Measurements from ENCODE around the gene DIPK1C.

DIPK1C gene

DNA sequence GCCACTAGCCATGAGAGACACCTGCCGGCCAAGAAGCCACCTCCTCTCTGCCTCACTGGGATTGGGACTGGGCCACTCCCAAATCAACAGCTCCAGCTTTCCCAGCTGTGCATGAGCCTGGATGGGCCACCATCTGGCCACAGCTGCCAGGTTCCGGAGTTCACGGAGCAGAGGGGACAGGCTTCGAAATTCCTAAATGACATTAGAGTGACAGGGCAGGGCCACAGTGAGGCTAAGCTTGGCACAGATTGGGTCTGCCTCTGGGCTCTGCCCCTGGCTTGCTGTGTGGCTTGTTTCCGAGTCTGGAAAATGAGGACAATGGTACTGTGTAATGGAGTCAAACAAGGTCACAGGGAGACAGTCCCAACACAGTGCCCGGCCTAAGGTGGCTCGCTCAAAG is 6.5 kb downstream of the DIPK1C start:
- DNase-seq, result no peak

- no peak for DNase-seq
Measured at GRCh38 chr18:74447404-74448152, 9.5 kb downstream of the DIPK1C start.

DNA sequence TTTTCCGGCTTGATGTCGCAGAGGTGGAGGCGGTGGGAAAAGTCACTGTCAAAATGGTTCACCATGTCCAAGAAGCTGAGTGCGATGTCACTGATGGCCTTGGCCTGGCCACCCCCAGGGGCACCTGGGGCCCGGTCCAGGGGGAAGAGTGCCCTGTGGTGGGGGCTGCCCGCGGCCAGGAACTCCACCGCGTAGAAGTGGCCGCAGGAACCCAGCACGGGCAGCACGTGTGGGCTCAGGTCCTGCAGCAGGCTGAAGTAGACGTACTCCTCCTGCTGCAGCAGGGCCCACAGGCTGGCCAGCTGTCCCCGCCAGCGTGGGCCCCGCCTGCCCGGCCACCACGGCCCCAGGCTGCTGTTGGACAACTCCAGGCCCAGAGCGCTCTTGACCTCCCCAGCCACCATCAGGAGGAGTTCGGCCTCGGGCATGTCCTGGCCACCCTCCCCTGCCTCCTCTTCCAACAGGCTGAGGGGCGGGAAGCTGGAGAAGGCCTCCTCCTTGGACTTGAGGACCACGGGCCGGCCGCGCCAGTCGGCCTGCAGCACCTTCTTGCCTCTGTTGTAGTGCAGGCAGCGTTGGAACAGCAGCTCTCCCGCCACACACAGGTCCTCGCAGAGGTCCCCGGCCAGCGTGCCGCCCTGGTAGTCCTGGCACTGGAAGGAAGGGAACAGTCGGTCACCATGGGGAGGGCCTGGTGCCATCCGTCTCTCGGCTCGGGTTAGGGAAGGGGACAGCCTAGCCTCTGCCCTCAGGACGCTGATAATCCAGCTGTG is 10.3 kb downstream of the DIPK1C start:
- no peak for DNase-seq

DNA sequence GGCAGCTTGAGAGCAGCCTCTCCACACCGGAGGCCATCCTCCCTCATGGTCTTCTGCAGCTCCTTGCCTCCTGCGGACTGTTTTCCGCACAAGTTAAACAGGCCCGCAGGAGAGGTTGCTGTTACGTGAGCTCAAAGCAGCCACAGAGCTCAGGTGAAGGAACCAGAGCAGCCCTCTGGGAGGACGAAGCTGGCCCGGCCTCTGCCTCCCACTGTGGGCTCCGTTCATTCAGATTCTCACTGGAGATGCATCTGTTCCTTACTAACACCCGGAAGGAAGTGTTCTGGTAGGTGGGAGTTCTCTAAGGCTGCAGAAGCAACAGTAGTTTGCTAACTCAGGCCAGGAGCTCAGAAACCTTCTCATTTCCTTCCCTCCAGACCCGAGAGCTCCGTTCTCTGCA is 10.9 kb downstream of the DIPK1C start:
- no peak for DNase-seq

DNA sequence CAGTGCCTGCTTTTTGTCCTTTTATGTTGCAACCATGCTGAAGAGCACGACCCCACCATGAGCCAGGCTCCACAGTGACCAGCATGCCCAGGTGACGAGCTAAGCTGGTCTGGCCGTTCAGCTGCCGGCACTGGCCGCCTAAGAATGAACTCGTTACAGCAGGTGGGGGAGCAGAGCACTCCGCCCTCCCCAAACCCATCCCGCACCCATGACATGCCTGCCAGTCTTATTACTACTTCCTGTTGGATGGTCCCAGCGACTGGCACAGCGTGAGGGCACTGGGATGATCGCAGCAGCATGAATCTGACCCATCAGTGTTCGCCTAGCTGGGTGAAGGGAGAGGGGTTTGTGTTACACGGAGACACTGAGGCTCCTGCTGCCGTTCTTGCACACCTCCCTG is 11.5 kb downstream of the DIPK1C start:
- DNase-seq, result no peak

GRCh38 chr18:74444104-74444503 is 13.0 kb downstream of the DIPK1C start:
- no peak for DNase-seq

GRCh38 chr18:74440808-74441427 is 16.2 kb downstream of the DIPK1C start:
- DNase-seq, result no peak

DNA sequence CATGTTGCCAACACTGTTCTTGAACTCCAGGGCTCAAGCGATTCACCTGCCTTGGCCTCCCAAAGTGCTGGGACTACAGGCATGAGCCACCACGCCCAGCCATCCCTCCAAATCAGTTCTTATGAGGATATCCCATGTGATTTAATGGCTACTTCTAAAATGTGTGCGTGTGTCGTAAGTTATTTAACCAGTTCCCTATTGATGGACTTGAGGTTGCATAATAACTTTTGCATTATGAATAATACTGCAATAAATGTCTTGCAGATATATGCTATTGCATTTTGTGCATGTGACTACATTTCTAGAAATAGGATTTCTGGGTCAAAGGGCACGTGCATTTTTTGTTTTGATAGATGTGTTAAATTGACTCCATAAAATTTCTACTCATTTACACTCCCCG is 19.0 kb downstream of the DIPK1C start:
- DNase-seq, result no peak

GRCh38 chr18:74436158-74436769 is 20.8 kb downstream of the DIPK1C start:
- DNase-seq, result no peak

GRCh38 chr18:74435740-74436139 is 21.4 kb downstream of the DIPK1C start:
- DNase-seq, result no peak

DNA sequence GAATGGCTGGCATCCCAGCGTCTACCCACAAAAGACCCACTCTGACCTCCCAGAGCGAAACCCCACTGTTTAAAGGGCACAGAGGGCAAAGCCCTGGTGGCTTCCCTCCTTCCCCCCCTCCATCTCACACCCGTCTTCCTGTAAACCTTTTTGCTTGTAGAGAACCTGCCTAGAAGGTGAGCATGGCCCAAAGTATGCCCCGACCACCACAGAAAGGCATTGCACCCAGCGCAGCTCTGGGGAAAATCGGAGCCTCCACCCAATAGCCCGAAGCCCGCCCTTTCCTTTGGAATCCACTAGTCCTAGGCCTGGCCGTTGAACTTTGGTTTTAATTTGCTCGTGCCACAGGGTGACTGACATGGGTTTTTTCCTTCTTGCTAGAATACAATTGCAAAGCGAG is 22.6 kb downstream of the DIPK1C start:
- DNase-seq, result no peak

DNA sequence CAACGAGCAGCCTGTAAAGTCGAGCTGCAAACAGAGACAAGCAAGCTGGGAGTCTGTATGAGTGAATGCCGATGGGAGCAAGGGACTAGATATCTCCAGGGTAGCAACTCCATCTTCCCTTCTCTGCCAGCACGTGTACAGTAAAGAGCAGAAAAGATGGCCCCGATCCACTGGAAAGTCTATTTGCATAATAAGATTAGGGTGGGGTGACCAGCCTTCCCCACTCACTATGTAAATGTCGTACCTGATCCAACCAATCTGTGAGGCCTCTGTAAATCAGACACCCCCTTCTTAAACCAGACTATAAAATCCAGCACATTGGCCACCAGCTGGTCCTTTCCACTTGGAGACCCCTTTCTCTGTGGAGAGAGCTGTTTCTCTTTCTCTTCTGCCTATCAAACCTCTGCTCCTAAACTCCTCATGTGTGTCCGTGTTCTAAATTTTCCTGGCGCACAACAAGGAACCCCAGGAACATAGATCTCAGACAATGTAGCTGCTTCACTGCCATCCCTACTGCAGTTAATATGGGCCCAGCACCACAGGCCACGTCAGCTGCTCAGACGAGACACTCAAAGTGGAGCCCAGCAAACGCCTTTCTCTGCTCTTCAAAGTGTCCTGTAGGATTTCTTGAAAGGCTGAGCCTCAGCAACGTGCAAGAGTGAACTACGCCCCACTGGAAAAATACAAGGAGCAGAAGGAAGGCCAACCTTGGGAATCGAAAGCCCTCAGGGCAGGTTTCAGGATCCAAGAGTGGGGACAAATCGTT is 26.1 kb downstream of the DIPK1C start:
- no peak for DNase-seq

DNA sequence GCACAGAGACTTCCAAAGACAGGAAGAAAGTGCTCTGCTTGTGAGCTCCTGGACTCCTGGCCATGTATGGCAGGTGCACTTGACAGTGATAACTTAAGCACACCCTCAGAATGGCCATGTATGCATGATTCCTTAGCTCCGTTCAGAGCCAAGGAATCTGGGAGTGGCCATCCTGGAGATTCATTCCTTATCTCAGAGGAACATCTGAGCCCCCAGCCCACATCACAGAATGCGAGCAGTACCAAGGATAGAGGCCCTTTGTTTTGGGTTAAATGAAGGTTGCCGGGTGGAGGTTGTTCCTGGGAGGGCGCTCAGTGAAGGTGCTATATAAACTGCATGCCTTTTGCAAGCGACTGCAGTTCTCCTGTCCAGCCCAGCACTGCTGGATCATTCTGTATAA is 26.9 kb downstream of the DIPK1C start:
- no peak for DNase-seq

GRCh38 chr18:74429096-74429495 is 28.0 kb downstream of the DIPK1C start:
- no peak for DNase-seq

- DNase-seq, result no peak
Measured at GRCh38 chr18:74427442-74428112, 29.5 kb downstream of the DIPK1C start.

DNA sequence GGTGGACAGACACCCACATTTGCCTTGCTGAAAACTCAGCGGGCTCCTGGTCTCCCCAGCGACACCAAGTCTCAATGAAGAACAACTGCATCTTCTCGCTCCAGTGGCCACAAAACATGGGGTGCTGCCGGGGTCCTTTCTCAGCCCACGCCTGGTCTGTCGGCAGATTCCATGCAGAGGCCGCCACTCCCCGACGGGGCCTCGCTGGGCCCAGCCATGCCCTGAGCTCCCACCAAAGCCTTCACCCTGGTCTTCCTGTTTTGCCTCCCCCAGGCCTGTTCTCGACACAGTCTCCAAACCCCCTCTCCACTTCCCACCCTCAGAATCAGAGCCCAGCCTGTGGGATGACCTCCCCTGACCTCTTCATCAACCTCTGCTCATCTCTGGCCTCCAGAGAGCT is 31.2 kb downstream of the DIPK1C start:
- no peak for DNase-seq

DNA sequence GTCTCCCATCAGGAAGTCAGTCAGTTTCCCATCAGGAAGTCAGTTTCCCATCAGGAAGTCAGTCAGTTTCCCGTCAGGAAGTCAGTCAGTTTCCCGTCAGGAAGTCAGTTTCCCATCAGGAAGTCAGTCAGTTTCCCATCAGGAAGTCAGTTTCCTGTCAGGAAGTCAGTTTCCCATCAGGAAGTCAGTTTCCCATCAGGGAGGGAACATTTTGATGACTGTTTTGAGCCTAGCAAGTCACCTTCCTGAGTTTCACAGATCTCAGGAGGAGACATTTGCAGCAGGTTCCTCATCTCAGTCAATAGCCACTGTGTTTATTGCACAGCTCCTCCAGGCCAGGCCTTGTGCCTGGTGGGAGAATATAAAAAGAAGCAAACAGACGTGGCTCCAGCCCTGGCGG is 31.9 kb downstream of the DIPK1C start:
- DNase-seq, result no peak

DNA sequence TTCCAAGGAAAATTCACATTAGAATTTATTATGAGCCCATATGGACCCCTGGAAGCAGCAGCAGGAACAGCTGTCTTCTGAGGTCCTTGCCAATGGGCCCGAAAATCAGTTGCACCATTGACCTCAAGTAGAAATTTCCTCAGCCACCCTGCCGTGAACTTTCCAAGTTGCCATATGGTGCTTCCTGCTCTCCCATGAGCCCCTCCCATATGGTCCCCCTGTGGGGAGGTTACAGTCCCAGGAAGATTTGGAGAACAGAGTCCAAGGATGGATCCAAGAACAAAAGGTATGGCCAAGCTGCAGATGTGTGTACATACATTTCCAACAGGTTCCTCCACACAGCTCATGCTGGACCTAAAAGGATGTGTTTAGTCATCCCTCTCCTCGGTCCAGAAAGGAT is 34.6 kb downstream of the DIPK1C start:
- no peak for DNase-seq

DNA sequence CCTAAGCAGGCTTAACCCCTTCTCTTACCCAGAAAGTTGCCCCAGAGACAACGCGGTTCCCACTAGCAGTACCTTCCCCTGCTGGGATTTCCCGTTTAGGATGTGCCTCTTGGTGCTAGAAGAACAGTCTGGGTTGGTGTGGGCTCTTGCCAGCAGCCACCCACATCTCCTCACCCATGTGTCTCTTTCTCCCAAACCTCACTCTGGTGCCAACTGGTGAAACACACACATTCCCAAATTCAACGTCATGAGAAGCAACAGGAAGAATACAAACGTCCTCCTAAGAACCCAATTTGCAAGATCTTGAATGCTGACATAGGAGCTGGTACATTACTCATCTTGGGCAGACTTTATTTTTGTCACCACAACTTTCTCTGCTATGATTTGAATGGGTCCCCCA is 36.2 kb downstream of the DIPK1C start:
- no peak for DNase-seq

GRCh38 chr18:74420481-74420880 is 36.6 kb downstream of the DIPK1C start:
- DNase-seq, result no peak

GRCh38 chr18:74419761-74420160 is 37.3 kb downstream of the DIPK1C start:
- DNase-seq, result no peak

DNA sequence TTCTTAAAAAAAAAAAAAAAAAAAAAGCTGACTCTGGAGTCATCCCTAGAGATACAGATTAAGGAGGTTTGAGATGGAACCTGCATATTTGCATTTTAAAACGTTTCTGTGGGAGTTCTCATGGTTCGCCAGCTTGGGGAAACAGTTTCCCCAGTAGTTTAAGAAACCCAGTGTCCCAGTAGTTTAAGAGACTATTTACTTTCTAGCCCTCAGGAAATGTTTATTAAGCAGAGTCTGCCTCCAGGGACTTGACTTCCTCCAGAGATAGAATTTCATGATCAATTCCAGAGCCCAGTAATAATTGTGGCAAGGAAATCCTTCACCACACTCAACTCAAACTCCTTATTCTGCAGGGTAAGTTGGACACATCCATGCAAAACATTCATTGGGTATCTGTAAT is 39.1 kb downstream of the DIPK1C start:
- DNase-seq, result no peak

All from NCI-H187 treated with DMSO at 0.1 percent for 48 hours (cell line).